OCI-LY7 (cell line): Measurements from ENCODE around the gene LCN2.
A peak's percentile ranks its signal among the peaks of the same experiment; 100 is the strongest.

Source experiments
- EZH2phosphoT487 ChIP-seq: fragments of 200-600 bp; sonication (generic); IDR thresholded peaks from 2 replicates; pipeline ENCODE4 v1.6.1; 2018; ENCODE audit warnings: low read depth, borderline replicate concordance, mild to moderate bottlenecking, mixed run types, antibody characterized with exemption, low read length, moderate library complexity, mixed read lengths
- TF ChIP-seq, protein P1 (sequence below): fragments of 200-600 bp; sonication (generic); conservative IDR thresholded peaks from 2 replicates; pipeline ENCODE4 v1.5.1; 2014; ENCODE audit warnings: mild to moderate bottlenecking, antibody characterized with exemption, low read length, moderate library complexity, mixed read lengths

GRCh38 chr9:128117613-128118471 lies 31.4 kb upstream of the LCN2 start:
- TF ChIP-seq, protein P1, sequence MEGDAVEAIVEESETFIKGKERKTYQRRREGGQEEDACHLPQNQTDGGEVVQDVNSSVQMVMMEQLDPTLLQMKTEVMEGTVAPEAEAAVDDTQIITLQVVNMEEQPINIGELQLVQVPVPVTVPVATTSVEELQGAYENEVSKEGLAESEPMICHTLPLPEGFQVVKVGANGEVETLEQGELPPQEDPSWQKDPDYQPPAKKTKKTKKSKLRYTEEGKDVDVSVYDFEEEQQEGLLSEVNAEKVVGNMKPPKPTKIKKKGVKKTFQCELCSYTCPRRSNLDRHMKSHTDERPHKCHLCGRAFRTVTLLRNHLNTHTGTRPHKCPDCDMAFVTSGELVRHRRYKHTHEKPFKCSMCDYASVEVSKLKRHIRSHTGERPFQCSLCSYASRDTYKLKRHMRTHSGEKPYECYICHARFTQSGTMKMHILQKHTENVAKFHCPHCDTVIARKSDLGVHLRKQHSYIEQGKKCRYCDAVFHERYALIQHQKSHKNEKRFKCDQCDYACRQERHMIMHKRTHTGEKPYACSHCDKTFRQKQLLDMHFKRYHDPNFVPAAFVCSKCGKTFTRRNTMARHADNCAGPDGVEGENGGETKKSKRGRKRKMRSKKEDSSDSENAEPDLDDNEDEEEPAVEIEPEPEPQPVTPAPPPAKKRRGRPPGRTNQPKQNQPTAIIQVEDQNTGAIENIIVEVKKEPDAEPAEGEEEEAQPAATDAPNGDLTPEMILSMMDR = peak; percentile 100
- no peak for TF ChIP-seq EZH2phosphoT487
